NOMO-1 (cell line): Measurements from ENCODE around the gene RAPSN.

Experiments
- DNase-seq, 2 experiments: peaks; one replicate each; lab custom pipeline; 2025; ENCODE audit not compliant: unreplicated experiment in 2 of 2; lab: John Stamatoyannopoulos, UW

RAPSN gene

DNA sequence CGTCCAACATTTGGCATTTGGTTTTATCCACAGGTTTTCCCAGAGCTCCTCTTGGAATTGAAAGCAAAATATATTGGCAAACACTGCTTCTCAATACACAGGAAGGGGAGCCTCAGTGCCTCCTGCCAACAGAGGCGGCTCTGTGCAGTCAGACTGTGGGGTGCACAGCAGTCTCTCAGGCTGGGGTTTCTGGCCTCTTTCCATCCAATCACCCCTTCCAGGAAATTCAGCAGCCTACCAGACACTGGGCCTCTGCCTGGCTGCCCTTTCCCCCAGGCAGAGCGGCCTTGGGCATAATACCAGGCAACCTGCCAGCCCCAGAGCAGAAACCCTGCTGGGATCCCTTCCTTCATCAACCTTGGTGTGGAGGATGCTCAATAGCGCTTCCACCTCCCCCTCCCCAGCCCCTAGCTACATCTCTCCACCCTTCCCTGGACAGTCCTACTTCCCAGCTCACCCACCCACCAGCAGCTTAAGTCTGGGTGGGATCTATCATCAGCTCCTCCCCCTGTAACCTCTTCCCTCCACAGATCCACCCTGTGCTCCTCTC is 17.8 kb upstream of the RAPSN start:
- DNase-seq: no peak

DNA sequence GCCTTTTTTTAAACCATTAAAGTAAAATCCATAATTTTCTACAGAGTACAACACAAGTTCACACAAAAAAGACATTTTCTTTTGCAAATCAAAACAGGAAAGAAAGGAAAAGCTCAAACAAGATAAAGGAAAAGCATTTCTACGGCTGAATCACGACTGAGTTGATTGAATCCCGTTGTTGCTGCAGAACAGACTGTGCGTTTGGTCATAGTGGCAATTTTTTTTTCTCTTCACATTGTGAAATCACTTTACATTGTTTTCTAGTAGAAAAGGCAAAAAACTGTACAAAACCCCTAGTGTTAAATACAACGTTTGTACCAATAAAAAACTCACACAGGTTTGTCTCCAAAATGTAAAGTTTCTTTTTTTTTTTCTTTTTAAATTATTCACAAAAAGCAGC is 17.3 kb upstream of the RAPSN start:
- DNase-seq: no peak

DNA sequence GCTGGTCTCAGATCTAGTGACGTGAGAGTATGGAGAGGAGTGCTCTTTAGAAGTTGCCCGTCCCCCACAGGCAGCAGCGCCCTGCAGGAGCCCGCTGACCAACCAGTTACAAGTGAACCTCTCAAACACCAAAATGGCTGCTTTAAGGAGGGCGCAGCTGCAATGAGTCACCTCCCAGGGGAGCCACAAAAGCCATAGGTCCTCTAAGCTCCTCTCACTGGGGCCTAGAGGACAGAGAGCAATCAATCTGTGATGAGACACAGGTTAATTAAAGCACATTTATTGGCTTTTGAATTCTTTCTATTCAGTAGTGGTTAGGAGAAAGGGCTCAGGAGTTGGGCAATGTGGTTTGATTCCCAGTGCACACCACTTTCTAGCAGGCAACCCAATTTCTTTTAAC is 15.5 kb upstream of the RAPSN start:
- no peak for DNase-seq

DNA sequence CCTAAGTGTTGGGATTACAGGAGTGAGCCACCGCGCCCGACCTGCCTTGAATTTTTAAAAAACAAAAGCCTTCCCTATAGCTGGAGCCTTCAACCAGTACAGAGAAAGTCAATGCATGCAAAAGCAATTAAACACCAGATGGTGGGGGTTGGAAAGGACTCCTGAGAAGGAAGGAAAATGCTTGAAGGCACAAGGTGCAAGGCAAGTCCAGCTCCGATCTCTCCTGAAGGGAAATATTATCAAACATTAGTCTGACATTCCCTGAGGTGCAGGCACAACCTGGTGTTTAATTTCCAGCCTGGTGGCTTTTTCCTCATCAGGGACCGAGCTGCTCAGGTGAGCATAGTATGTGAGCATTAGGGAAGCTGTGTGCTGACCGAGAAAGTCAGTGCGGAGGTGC is 12.9 kb upstream of the RAPSN start:
- DNase-seq: no peak

- DNase-seq: no peak
These were observed 11.8 kb upstream of the RAPSN start for GRCh38 chr11:47460571-47461235.

GRCh38 chr11:47454258-47454671 is 5.3 kb upstream of the RAPSN start:
- DNase-seq: peak; percentile 90 to 93

GRCh38 chr11:47453365-47453764 is 4.4 kb upstream of the RAPSN start:
- no peak for DNase-seq

- DNase-seq: no peak
These were observed 3.1 kb upstream of the RAPSN start for GRCh38 chr11:47451990-47452389.

- DNase-seq: no peak
These were observed 2.5 kb upstream of the RAPSN start for GRCh38 chr11:47451436-47451835.

- DNase-seq: no peak
These were observed 605 bp upstream of the RAPSN start for GRCh38 chr11:47449541-47449940.

- DNase-seq: no peak
These were observed 1.0 kb downstream of the RAPSN start for GRCh38 chr11:47447906-47448305.

GRCh38 chr11:47446833-47447232 is 2.1 kb downstream of the RAPSN start:
- no peak for DNase-seq

DNA sequence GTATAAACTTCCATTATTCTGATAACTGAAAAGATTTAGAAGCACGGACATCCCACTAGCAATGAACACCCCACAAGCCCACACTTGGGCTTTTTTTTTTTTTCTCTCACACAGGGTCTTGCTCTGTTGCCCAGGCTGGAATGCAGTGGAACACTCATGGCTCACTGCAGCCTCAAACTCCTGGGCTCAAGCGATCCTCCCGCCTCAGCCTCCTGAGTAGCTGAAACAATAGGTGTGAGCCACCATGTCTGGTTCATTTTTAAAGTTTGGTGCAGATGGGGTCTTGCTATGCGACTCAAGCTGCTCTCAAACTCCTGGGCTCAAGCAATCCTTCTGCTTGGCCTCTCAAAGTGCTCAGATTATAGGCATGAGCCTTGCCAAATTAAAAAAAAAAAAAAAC is 3.1 kb downstream of the RAPSN start:
- DNase-seq: no peak

DNA sequence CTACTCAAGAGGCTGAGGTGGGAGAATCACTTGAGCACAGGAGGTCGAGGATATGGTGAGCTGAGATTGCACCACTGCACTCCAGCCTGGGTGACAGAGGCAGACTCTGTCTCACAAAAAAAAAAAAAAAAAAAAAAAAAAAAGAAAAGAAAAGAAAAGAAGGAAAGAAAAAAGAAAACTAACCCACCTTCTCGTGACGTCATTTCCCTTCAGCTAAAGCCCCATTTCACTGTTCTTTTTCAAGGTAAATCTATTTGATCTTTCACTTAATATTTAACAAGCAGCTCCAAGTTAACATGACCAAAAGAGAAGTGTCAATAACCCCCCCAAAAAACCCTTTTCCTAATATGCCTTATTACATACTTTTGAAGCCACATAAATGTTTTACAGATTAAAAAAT is 5.1 kb downstream of the RAPSN start:
- DNase-seq: no peak

DNA sequence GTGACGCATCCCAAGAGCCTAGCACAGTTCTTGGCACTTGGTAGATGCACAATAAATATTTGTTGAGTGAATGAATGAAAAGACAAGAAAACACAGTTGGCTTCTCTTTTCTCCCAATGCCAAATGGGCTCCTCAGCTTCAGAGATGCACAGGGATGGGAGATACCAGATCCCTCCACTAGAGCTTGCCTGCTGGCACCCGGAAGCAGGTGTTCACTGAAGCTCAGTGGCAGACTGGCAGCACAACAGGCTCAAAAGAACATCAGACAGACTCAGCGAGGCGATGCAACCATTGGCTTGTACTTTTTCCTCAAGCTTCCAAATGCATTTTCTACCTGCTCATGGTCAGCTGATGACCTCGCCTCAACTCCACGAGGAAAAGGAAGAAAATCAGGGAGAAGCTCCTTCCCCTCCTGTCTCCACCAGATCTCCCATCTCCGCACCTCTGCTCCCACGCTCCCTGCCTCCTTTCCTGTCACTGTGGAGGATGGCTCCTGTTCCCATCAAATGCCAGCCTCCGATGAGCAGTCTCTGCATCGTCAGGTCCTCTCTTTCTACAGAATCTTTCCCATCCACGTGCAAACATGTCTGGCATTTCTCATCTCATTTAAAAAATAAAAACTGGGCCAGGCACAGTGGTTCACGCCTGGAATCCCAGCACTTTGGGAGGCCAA is 5.8 kb downstream of the RAPSN start:
- no peak for DNase-seq

GRCh38 chr11:47442514-47442913 is 6.4 kb downstream of the RAPSN start:
- DNase-seq: no peak

DNA sequence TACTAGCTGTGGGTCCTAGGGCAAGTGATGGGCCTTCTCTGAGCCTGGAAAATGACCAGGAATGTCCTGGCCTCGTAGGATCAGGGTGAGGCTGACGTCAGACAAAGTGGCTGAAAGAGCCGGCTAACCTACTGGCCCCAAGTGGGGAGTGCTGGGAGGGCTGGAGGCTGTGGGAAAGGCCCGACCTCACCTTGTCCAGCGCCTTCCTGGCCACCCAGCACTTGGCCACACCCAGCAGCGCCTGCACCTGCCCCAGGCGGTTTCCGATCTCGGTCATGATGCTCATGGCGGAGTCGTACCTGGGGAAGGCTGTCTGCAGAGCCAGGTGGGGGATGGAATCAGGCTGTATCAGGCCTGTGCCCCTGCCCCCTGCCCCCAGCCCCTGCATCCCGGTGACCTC is 7.5 kb downstream of the RAPSN start:
- no peak for DNase-seq

GRCh38 chr11:47440054-47440476 is 8.9 kb downstream of the RAPSN start:
- no peak for DNase-seq

- no peak for DNase-seq
These were observed 10.2 kb downstream of the RAPSN start for GRCh38 chr11:47438721-47439120.

GRCh38 chr11:47437746-47438418 is 11.1 kb downstream of the RAPSN start:
- DNase-seq: no peak

DNA sequence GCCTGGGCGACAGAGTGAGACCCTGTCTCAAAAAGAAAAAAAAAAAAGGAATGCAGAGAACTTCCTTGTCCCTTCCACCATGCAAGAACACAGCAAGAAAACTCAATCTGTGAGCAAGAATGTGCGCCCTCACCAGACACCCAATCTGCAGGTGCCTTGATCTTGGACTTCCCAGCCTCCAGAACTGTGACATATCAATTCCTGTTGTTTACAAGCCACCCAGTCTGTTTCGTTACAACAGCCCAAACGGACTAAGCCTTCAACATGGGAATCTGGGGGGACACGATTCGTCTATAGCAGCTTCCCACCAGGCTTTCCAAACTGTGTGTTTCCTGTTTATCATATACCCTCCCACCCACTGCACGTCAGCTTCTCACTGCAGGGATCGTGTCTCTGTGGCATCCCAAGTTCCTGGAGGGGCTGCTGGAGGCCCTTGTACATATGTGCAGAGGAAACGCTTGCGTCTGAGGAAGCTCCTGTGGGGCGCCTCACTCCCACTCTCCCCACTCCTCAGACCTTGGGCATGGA is 11.7 kb downstream of the RAPSN start:
- DNase-seq: no peak

DNA sequence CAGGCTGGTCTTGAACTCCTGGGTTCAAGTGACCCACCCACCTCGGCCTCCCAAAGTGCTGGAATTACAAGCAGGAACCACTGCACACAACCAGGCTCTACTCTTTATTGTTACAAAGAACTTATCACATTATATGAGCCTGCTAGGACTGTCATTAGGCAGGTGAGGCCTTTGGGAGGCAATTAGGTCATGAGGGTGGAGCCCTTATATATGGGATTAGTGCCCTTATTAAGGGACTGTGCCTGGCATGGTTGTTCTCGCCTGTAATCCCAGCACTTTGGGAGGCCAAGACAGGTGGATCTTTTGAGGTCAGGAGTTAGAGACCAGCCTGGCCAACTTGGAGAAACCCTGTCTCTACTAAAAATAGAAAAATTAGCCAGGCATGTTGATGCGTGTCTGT is 12.2 kb downstream of the RAPSN start:
- no peak for DNase-seq
